ENCODE data around the gene MAN2C1.
"Not testable (repeated sequence)": the region's sequence is repeated elsewhere in the genome, so short reads cannot be mapped to it uniquely, and the experiment has no call there.

MAN2C1 gene

DNA sequence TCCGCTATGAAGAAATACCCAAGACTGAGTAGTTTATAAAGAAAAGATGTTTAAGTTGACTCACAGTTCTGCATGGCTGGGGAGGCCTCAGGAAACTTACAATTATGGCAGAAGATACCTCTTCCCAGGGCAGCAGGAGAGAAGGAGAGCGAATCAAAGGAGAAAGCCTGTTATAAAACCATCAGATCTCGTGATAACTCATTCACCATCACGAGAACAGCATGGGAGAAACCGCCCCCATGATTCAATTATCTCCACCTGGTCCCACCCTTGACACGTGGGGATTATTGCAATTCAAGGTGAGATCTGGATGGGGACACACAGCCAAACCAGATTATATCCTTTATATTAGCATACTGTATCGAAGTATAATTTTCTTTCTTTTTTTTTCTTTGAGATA is 36.3 kb downstream of the MAN2C1 start:
- H3K36me3 ChIP-seq (ENCODE audit: control insufficient read depth in 2 of 2, insufficient read depth in 2 of 2, low read length in 2 of 2); H3K27me3 ChIP-seq (ENCODE audit: control insufficient read depth in 2 of 2, insufficient read depth in 2 of 2, low read length in 2 of 2); H3K4me3 ChIP-seq (ENCODE audit: low read length in 2 of 2); H3K27ac ChIP-seq (ENCODE audit: low read depth in 2 of 2, low read length in 2 of 2); H3K9ac ChIP-seq (ENCODE audit: low read depth in 1 of 2, low read length in 2 of 2); H3K9me3 ChIP-seq (ENCODE audit: control insufficient read depth in 2 of 2, low read length in 2 of 2): not testable (repeated sequence)
- peaks cover 8 to 15% of the 10 kb centered on the region in 2 donors for H3K4me1 ChIP-seq (ENCODE audit: control insufficient read depth in 2 of 2, insufficient read depth in 2 of 2, low read length in 2 of 2)

- H3K27ac ChIP-seq (ENCODE audit: low read depth in 2 of 2, low read length in 2 of 2): no peak overlapping the region
- H3K27me3 ChIP-seq (ENCODE audit: control insufficient read depth in 2 of 2, insufficient read depth in 2 of 2, low read length in 2 of 2): no peaks in the 10 kb centered on the region
- no peak overlapping the region for H3K9ac ChIP-seq (ENCODE audit: low read depth in 1 of 2, low read length in 2 of 2)
- H3K9me3 ChIP-seq (ENCODE audit: control insufficient read depth in 2 of 2, low read length in 2 of 2): no peaks in the 10 kb centered on the region
- H3K36me3 ChIP-seq (ENCODE audit: control insufficient read depth in 2 of 2, insufficient read depth in 2 of 2, low read length in 2 of 2): no peaks in the 10 kb centered on the region
- no peaks in the 10 kb centered on the region for H3K4me1 ChIP-seq (ENCODE audit: control insufficient read depth in 2 of 2, insufficient read depth in 2 of 2, low read length in 2 of 2)
- no peak overlapping the region for H3K4me3 ChIP-seq (ENCODE audit: low read length in 2 of 2)
Measured at GRCh38 chr15:75329571-75329970, 38.8 kb downstream of the MAN2C1 start.

DNA sequence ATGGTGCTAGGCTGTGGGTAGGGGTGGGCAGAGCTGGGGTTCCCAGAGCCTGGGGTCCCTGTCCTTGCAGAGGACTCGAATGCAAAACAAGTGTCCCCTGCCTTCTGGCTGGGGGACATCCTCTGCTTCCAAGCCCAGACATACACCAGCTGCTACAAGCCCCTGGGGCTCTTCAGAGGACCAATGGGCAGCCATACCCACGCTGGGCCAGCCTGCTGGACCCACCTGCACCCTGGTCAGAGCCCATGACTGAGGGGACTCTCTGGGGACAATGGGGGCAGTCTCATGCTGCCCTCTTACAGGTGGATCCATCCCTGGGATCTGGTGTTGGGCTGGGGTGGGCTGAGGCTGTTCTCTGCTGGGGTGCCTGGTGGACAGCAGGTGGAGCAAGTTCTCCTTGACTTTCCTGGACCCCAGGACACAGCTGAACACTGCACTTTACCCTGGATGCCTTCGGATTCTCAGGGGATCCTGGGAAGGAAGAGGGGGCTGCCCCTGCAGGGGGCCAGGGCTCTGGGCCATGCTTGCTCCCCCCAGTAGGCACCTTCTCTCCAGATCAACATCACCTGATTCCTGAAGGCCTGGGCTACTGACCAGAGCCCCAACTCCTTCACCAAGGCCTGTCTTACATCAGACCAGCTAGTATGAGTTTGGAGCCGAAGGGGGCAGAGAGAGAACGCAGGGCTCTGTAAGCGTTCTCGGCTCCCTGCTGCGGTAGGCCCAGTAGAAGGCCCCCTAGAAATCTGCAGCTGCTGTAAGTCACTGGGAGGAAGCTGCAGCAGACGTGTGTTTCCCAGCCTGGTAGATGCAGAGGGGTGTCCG is 39.7 kb downstream of the MAN2C1 start:
- Histone ChIP-seq H3K9ac (ENCODE audit: low read depth in 1 of 2, low read length in 2 of 2) (no peak overlapping the region), H3K36me3 (ENCODE audit: control insufficient read depth in 2 of 2, insufficient read depth in 2 of 2, low read length in 2 of 2) (no peaks in the 10 kb centered on the region), H3K4me1 (ENCODE audit: control insufficient read depth in 2 of 2, insufficient read depth in 2 of 2, low read length in 2 of 2) (peaks cover 0 to under 1% of the 10 kb centered on the region in 2 donors), H3K9me3 (ENCODE audit: control insufficient read depth in 2 of 2, low read length in 2 of 2) (no peaks in the 10 kb centered on the region), H3K27ac (ENCODE audit: low read depth in 2 of 2, low read length in 2 of 2) (no peak overlapping the region), H3K27me3 (ENCODE audit: control insufficient read depth in 2 of 2, insufficient read depth in 2 of 2, low read length in 2 of 2) (no peaks in the 10 kb centered on the region), H3K4me3 (ENCODE audit: low read length in 2 of 2) (no peak overlapping the region)

- H3K27ac ChIP-seq (ENCODE audit: low read depth in 2 of 2, low read length in 2 of 2): no peak overlapping the region
- no peak overlapping the region for H3K4me3 ChIP-seq (ENCODE audit: low read length in 2 of 2)
- H3K27me3 ChIP-seq (ENCODE audit: control insufficient read depth in 2 of 2, insufficient read depth in 2 of 2, low read length in 2 of 2): no peaks in the 10 kb centered on the region
- H3K4me1 ChIP-seq (ENCODE audit: control insufficient read depth in 2 of 2, insufficient read depth in 2 of 2, low read length in 2 of 2): peaks cover 0 to 7% of the 10 kb centered on the region in 2 donors
- no peaks in the 10 kb centered on the region for H3K9me3 ChIP-seq (ENCODE audit: control insufficient read depth in 2 of 2, low read length in 2 of 2)
- no peaks in the 10 kb centered on the region for H3K36me3 ChIP-seq (ENCODE audit: control insufficient read depth in 2 of 2, insufficient read depth in 2 of 2, low read length in 2 of 2)
- no peak overlapping the region for H3K9ac ChIP-seq (ENCODE audit: low read depth in 1 of 2, low read length in 2 of 2)
Measured at GRCh38 chr15:75327491-75327890, 40.9 kb downstream of the MAN2C1 start.

DNA sequence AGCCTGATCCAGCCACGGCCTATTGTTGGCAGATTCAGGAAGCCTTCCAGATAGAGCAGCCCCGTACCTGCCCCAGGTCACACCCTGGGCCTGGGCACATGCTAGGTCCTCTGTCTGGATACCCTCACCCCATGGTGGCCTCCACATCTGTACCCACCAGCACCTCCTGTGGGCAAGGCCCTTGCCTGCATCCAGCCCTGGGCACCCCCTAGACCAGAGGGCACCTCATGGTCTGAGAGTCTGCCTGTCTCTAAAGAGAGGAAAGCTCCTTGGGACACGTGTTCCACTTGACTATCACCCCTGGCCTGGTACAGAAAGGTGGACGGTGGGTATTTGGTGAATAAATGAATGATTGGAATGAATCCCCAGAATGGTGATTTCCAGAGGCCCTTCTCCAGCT is 41.4 kb downstream of the MAN2C1 start:
- Histone ChIP-seq H3K9me3 (ENCODE audit: control insufficient read depth in 2 of 2, low read length in 2 of 2) (no peaks in the 10 kb centered on the region), H3K27me3 (ENCODE audit: control insufficient read depth in 2 of 2, insufficient read depth in 2 of 2, low read length in 2 of 2) (no peaks in the 10 kb centered on the region), H3K9ac (ENCODE audit: low read depth in 1 of 2, low read length in 2 of 2) (no peak overlapping the region), H3K4me3 (ENCODE audit: low read length in 2 of 2) (no peak overlapping the region), H3K36me3 (ENCODE audit: control insufficient read depth in 2 of 2, insufficient read depth in 2 of 2, low read length in 2 of 2) (no peaks in the 10 kb centered on the region), H3K27ac (ENCODE audit: low read depth in 2 of 2, low read length in 2 of 2) (no peak overlapping the region), H3K4me1 (ENCODE audit: control insufficient read depth in 2 of 2, insufficient read depth in 2 of 2, low read length in 2 of 2) (peaks cover 0 to 7% of the 10 kb centered on the region in 2 donors)

DNA sequence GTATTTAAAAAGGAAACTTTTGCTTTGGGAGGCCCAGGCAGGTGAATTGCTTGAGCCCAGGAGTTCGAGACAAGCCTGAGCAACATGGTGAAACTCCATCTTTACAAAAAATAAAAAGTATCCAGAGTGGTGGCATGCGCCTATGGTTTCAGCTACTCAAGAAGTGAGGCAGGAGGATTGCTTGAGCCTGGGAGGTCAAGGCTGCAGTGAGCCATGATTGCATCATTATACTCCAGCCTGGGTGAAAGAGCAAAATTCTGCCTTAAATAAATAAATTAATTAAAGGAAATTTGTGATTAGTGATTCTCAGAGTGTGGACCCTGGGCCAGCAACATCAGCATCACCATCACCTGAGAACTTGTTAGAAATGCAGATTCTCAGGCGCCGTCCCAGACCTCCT is 42.5 kb downstream of the MAN2C1 start:
- Histone ChIP-seq H3K27me3 (ENCODE audit: control insufficient read depth in 2 of 2, insufficient read depth in 2 of 2, low read length in 2 of 2) (no peaks in the 10 kb centered on the region), H3K4me3 (ENCODE audit: low read length in 2 of 2) (no peak overlapping the region), H3K27ac (ENCODE audit: low read depth in 2 of 2, low read length in 2 of 2) (no peak overlapping the region), H3K9ac (ENCODE audit: low read depth in 1 of 2, low read length in 2 of 2) (no peak overlapping the region), H3K9me3 (ENCODE audit: control insufficient read depth in 2 of 2, low read length in 2 of 2) (no peaks in the 10 kb centered on the region), H3K4me1 (ENCODE audit: control insufficient read depth in 2 of 2, insufficient read depth in 2 of 2, low read length in 2 of 2) (peaks cover 0 to 7% of the 10 kb centered on the region in 2 donors), H3K36me3 (ENCODE audit: control insufficient read depth in 2 of 2, insufficient read depth in 2 of 2, low read length in 2 of 2) (no peaks in the 10 kb centered on the region)

GRCh38 chr15:75321711-75322110 is 46.7 kb downstream of the MAN2C1 start:
- no peaks in the 10 kb centered on the region for H3K36me3 ChIP-seq (ENCODE audit: control insufficient read depth in 2 of 2, insufficient read depth in 2 of 2, low read length in 2 of 2)
- no peak overlapping the region for H3K27ac ChIP-seq (ENCODE audit: low read depth in 2 of 2, low read length in 2 of 2)
- H3K9me3 ChIP-seq (ENCODE audit: control insufficient read depth in 2 of 2, low read length in 2 of 2): no peaks in the 10 kb centered on the region
- no peak overlapping the region for H3K9ac ChIP-seq (ENCODE audit: low read depth in 1 of 2, low read length in 2 of 2)
- no peak overlapping the region for H3K4me3 ChIP-seq (ENCODE audit: low read length in 2 of 2)
- H3K4me1 ChIP-seq (ENCODE audit: control insufficient read depth in 2 of 2, insufficient read depth in 2 of 2, low read length in 2 of 2): peaks cover 0 to 7% of the 10 kb centered on the region in 2 donors
- H3K27me3 ChIP-seq (ENCODE audit: control insufficient read depth in 2 of 2, insufficient read depth in 2 of 2, low read length in 2 of 2): no peaks in the 10 kb centered on the region

DNA sequence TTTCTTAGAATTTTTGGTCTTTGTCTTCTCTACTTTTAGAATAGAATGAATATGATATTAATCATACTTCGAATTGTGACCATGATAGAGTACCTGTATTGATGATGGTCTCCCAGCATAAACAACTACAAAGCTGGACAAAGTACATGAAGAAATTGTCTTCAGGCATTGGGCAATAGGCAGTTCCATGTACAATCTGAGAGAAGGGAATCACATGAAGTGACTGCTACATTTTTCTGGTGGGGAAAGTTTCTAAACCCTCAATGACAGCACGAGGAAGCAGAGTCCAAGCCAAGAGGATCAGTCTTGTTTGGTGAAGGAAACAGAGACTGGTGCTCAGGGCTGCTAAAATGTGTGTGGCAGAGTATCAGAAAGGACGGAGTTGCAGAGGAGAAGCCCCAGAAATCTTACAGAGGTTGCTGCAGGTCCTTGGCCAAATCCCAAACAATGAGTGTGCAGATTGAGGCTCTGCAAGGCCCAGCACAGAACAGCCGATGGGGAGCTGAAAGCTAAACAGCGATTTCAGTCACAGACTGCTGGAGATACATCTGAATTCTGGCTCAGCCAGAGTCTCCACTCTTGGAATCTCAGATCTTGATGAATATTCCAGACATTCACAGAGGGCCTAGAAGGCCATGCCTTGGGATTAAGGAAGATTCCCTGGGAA is 49.0 kb downstream of the MAN2C1 start:
- not testable (repeated sequence) for H3K4me3 ChIP-seq (ENCODE audit: low read length in 2 of 2); H3K9me3 ChIP-seq (ENCODE audit: control insufficient read depth in 2 of 2, low read length in 2 of 2)

DNA sequence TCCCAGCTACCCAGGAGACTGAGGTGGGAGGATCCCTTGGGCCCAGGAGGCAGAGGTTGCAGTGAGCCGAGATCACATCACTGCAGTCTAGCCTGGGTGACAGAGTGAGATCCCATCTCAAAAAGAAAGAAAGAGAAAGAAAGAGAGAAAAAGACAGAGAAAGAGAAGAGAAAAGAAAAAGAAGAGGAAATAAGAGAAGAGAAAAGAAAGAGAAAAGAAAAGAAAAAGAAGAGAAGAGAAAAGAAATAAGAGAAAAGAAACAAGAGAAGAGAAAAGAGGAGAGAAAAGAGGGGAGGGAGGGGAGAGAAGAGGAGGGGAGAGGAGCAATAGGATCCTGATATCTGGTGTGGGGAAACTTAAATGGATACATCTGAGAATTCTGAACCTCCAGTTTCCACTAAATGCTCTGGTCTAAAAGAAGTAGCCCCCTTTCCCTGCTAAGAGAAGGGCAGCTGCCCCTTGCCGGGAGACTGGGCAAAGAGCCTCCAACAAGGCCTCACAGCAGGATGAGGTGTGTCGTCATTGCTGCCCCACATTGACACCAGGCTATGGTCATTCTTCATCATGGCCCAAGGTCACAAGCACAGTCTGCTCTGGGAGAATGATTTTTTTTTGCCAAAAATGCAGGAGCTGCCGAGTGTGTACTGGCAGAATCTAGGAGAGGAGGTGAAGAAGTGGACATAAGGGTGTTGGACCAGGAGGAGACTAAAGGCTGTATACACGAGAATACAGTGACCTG is 53.7 kb downstream of the MAN2C1 start:
- H3K9ac ChIP-seq (ENCODE audit: low read depth in 1 of 2, low read length in 2 of 2): no peak overlapping the region
- H3K27ac ChIP-seq (ENCODE audit: low read depth in 2 of 2, low read length in 2 of 2): no peak overlapping the region
- H3K27me3 ChIP-seq (ENCODE audit: control insufficient read depth in 2 of 2, insufficient read depth in 2 of 2, low read length in 2 of 2): no peaks in the 10 kb centered on the region
- no peaks in the 10 kb centered on the region for H3K36me3 ChIP-seq (ENCODE audit: control insufficient read depth in 2 of 2, insufficient read depth in 2 of 2, low read length in 2 of 2)
- H3K9me3 ChIP-seq (ENCODE audit: control insufficient read depth in 2 of 2, low read length in 2 of 2): no peaks in the 10 kb centered on the region
- no peaks in the 10 kb centered on the region for H3K4me1 ChIP-seq (ENCODE audit: control insufficient read depth in 2 of 2, insufficient read depth in 2 of 2, low read length in 2 of 2)
- no peak overlapping the region for H3K4me3 ChIP-seq (ENCODE audit: low read length in 2 of 2)

More for the DNA sequence above, 49.0 kb downstream of the MAN2C1 start:
- H3K9ac ChIP-seq (ENCODE audit: low read depth in 1 of 2, low read length in 2 of 2); H3K4me1 ChIP-seq (ENCODE audit: control insufficient read depth in 2 of 2, insufficient read depth in 2 of 2, low read length in 2 of 2); H3K27ac ChIP-seq (ENCODE audit: low read depth in 2 of 2, low read length in 2 of 2); H3K36me3 ChIP-seq (ENCODE audit: control insufficient read depth in 2 of 2, insufficient read depth in 2 of 2, low read length in 2 of 2); H3K27me3 ChIP-seq (ENCODE audit: control insufficient read depth in 2 of 2, insufficient read depth in 2 of 2, low read length in 2 of 2): not testable (repeated sequence)
